ENCODE results near the gene GYS2.

GRCh38 chr12:21631367-21631766 lies 26.7 kb upstream of the GYS2 start:
- TF ChIP-seq CTCF (conservative IDR thresholded peaks at IDR 0.05; ENCODE audit: low read depth, low read length) (no peak), MXI1 (IDR thresholded peaks at IDR 0.05; ENCODE audit: borderline replicate concordance, low read depth, low read length) (no peak)
- TF ChIP-seq, protein P1, sequence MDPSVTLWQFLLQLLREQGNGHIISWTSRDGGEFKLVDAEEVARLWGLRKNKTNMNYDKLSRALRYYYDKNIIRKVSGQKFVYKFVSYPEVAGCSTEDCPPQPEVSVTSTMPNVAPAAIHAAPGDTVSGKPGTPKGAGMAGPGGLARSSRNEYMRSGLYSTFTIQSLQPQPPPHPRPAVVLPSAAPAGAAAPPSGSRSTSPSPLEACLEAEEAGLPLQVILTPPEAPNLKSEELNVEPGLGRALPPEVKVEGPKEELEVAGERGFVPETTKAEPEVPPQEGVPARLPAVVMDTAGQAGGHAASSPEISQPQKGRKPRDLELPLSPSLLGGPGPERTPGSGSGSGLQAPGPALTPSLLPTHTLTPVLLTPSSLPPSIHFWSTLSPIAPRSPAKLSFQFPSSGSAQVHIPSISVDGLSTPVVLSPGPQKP (IDR thresholded peaks at IDR 0.05; ENCODE audit: borderline replicate concordance, low read depth, low read length) = no peak

Measured in IMR-90 (cell line).